GM12891 (cell line): Measurements from ENCODE around the gene SYPL2.

Experiments
- DNase-seq: peaks from one replicate; pipeline ENCODE4 v3.0.0; 2011; ENCODE audit warnings: low spot score; ENCODE audit not compliant: insufficient read length
- FAIRE-seq: peaks from 2 replicates; lab custom pipeline; 2011; peaks lifted over from hg19 to GRCh38; lab: Jason Lieb, UNC
- PAX5 ChIP-seq: IDR thresholded peaks from 2 replicates; pipeline ENCODE4 v1.6.1; 2011; ENCODE audit warnings: low read length, moderate library complexity, mild to moderate bottlenecking; ENCODE audit not compliant: insufficient read depth, severe bottlenecking
- POLR2A ChIP-seq: IDR thresholded peaks from 2 replicates; pipeline ENCODE4 v1.6.1; 2011; ENCODE audit warnings: low read depth, low read length, control low read depth
- POLR2AphosphoS5 ChIP-seq: IDR thresholded peaks from 2 replicates; pipeline ENCODE4 v1.6.1; 2011; ENCODE audit warnings: low read depth, low read length, control low read depth
- POU2F2 ChIP-seq: IDR thresholded peaks from 2 replicates; pipeline ENCODE4 v1.6.1; 2011; ENCODE audit warnings: low read depth, mild to moderate bottlenecking, control low read depth, low read length, moderate library complexity
- SPI1 ChIP-seq: IDR thresholded peaks from 2 replicates; pipeline ENCODE4 v1.6.1; 2011; ENCODE audit warnings: low read depth, low read length, control low read depth
- TAF1 ChIP-seq: IDR thresholded peaks from 2 replicates; pipeline ENCODE4 v1.6.1; 2011; ENCODE audit warnings: low read depth, low read length, control low read depth

The SYPL2 gene

GRCh38 chr1:109482242-109482641, 15.9 kb downstream of the SYPL2 start:
- TF ChIP-seq POLR2AphosphoS5: no peak
- no peak for TF ChIP-seq SPI1
- TF ChIP-seq PAX5: no peak
- TF ChIP-seq TAF1: no peak
- TF ChIP-seq POU2F2: no peak
- TF ChIP-seq POLR2A: no peak
- DNase-seq: no peak
- no peak for FAIRE-seq

- DNase-seq (no peak), FAIRE-seq (peak; percentile 48)
- TF ChIP-seq POLR2AphosphoS5 (no peak), POLR2A (no peak), PAX5 (no peak), POU2F2 (no peak), SPI1 (no peak), TAF1 (no peak)
Measured at GRCh38 chr1:109482791-109483671, 16.7 kb downstream of the SYPL2 start.

- FAIRE-seq: peak; percentile 100
- DNase-seq: peak; percentile 97
- TF ChIP-seq TAF1: peak; percentile 99
- no peak for TF ChIP-seq SPI1
- peak; percentile 74 for TF ChIP-seq POLR2AphosphoS5
- peak; percentile 86 for TF ChIP-seq POLR2A
- no peak for TF ChIP-seq PAX5
Measured at GRCh38 chr1:109483672-109484518, 17.5 kb downstream of the SYPL2 start, which contains the start of gene ATXN7L2. ATXN7L2 (plus strand) TSS chr1:109483905; CDS start chr1:109483954, 49 bp downstream.

GRCh38 chr1:109484519-109484975, 18.2 kb downstream of the SYPL2 start:
- TF ChIP-seq TAF1: no peak
- no peak for TF ChIP-seq PAX5
- TF ChIP-seq POLR2AphosphoS5: no peak
- no peak for TF ChIP-seq SPI1
- TF ChIP-seq POLR2A: no peak
- no peak for TF ChIP-seq POU2F2
- FAIRE-seq: no peak

GRCh38 chr1:109485001-109485400, 18.7 kb downstream of the SYPL2 start:
- no peak for TF ChIP-seq POLR2A
- no peak for TF ChIP-seq TAF1
- TF ChIP-seq SPI1: no peak
- TF ChIP-seq POLR2AphosphoS5: no peak
- no peak for TF ChIP-seq PAX5
- no peak for TF ChIP-seq POU2F2
- no peak for FAIRE-seq
- no peak for DNase-seq

More at GRCh38 chr1:109484519-109484975, 18.2 kb downstream of the SYPL2 start:
- DNase-seq: no peak

GRCh38 chr1:109487261-109487660, 20.9 kb downstream of the SYPL2 start:
- FAIRE-seq: no peak
- TF ChIP-seq TAF1 (no peak), SPI1 (no peak), POLR2A (no peak), PAX5 (no peak), POLR2AphosphoS5 (no peak), POU2F2 (no peak)
- DNase-seq: no peak

- no peak for TF ChIP-seq SPI1
- no peak for TF ChIP-seq PAX5
- no peak for TF ChIP-seq POLR2A
- TF ChIP-seq POLR2AphosphoS5: no peak
- TF ChIP-seq POU2F2: no peak
- no peak for TF ChIP-seq TAF1
- DNase-seq (no peak), FAIRE-seq (no peak)
Measured at GRCh38 chr1:109488201-109488600, 21.9 kb downstream of the SYPL2 start.

GRCh38 chr1:109488696-109489095, 22.4 kb downstream of the SYPL2 start:
- DNase-seq (no peak), FAIRE-seq (no peak)
- TF ChIP-seq POLR2A (no peak), TAF1 (no peak), POLR2AphosphoS5 (no peak), POU2F2 (no peak), SPI1 (no peak), PAX5 (no peak)

GRCh38 chr1:109490029-109490933, 23.9 kb downstream of the SYPL2 start:
- DNase-seq (peak; percentile 63), FAIRE-seq (peak; percentile 38)
- no peak for TF ChIP-seq POU2F2
- no peak for TF ChIP-seq TAF1
- no peak for TF ChIP-seq POLR2A
- no peak for TF ChIP-seq POLR2AphosphoS5
- no peak for TF ChIP-seq SPI1
- TF ChIP-seq PAX5: no peak

GRCh38 chr1:109490934-109491302, 24.6 kb downstream of the SYPL2 start:
- no peak for TF ChIP-seq POU2F2
- no peak for TF ChIP-seq POLR2A
- no peak for TF ChIP-seq TAF1
- TF ChIP-seq POLR2AphosphoS5: no peak
- TF ChIP-seq PAX5: no peak
- no peak for TF ChIP-seq SPI1
- FAIRE-seq (no peak), DNase-seq (no peak)
